ENCODE data around the gene MSI2. TPM values are rescaled to one million over a fixed set of nuclear protein-coding genes. Genes with fewer than 3 reads are reported as not detected.

Gene MSI2
- total RNA-seq, 3 donors from 2014 or later, result 13.4 to 89.1 (median 71.1) TPM

GRCh38 chr17:57560319-57560705 lies 304.0 kb downstream of the MSI2 start:
- TF ChIP-seq POLR2AphosphoS5 (IDR thresholded peaks at IDR 0.05), result no peak
- no peak for TF ChIP-seq POLR2A (IDR thresholded peaks at IDR 0.05)
- TF ChIP-seq, protein P1, sequence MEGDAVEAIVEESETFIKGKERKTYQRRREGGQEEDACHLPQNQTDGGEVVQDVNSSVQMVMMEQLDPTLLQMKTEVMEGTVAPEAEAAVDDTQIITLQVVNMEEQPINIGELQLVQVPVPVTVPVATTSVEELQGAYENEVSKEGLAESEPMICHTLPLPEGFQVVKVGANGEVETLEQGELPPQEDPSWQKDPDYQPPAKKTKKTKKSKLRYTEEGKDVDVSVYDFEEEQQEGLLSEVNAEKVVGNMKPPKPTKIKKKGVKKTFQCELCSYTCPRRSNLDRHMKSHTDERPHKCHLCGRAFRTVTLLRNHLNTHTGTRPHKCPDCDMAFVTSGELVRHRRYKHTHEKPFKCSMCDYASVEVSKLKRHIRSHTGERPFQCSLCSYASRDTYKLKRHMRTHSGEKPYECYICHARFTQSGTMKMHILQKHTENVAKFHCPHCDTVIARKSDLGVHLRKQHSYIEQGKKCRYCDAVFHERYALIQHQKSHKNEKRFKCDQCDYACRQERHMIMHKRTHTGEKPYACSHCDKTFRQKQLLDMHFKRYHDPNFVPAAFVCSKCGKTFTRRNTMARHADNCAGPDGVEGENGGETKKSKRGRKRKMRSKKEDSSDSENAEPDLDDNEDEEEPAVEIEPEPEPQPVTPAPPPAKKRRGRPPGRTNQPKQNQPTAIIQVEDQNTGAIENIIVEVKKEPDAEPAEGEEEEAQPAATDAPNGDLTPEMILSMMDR (IDR thresholded peaks at IDR 0.05), result no peak
- Histone ChIP-seq H3K4me3 (no peak overlapping the region), H3K36me3 (no peaks in the 10 kb centered on the region), H3K27me3 (no peaks in the 10 kb centered on the region), H3K4me1 (no peaks in the 10 kb centered on the region), H3K27ac (no peak overlapping the region), H3K9me3 (no peaks in the 10 kb centered on the region)
- intact Hi-C loops (cut with DNase I; ENCODE audit: low total_unique reads), result no loop called here
- DNase-seq (ENCODE audit: low spot score in 2 of 2), result no peak

- Histone ChIP-seq H3K4me1 (no peaks in the 10 kb centered on the region), H3K27ac (no peak overlapping the region), H3K9me3 (no peaks in the 10 kb centered on the region), H3K36me3 (no peaks in the 10 kb centered on the region), H3K4me3 (no peak overlapping the region), H3K27me3 (no peaks in the 10 kb centered on the region)
- no peak for DNase-seq (ENCODE audit: low spot score in 2 of 2)
- TF ChIP-seq, protein P1 (IDR thresholded peaks at IDR 0.05), result no peak
- TF ChIP-seq POLR2A (IDR thresholded peaks at IDR 0.05) (no peak), POLR2AphosphoS5 (IDR thresholded peaks at IDR 0.05) (no peak)
- intact Hi-C loops (cut with DNase I; ENCODE audit: low total_unique reads), result loop anchor here (1.0 kb wide), 1 partner anchor 25 kb away; no protein-coding TSS in a partner anchor
Observed at GRCh38 chr17:57561072-57561861, 304.9 kb downstream of the MSI2 start.

- intact Hi-C loops (cut with DNase I; ENCODE audit: low total_unique reads), result no loop called here
- Histone ChIP-seq H3K36me3 (no peaks in the 10 kb centered on the region), H3K9me3 (no peaks in the 10 kb centered on the region), H3K4me1 (no peaks in the 10 kb centered on the region), H3K4me3 (no peak overlapping the region), H3K27ac (no peak overlapping the region), H3K27me3 (no peaks in the 10 kb centered on the region)
- DNase-seq (ENCODE audit: low spot score in 2 of 2), result no peak
- TF ChIP-seq POLR2AphosphoS5 (IDR thresholded peaks at IDR 0.05) (no peak), POLR2A (IDR thresholded peaks at IDR 0.05) (no peak)
- TF ChIP-seq, protein P1 (IDR thresholded peaks at IDR 0.05), result no peak
Observed at GRCh38 chr17:57562184-57562698, 305.9 kb downstream of the MSI2 start.

DNA sequence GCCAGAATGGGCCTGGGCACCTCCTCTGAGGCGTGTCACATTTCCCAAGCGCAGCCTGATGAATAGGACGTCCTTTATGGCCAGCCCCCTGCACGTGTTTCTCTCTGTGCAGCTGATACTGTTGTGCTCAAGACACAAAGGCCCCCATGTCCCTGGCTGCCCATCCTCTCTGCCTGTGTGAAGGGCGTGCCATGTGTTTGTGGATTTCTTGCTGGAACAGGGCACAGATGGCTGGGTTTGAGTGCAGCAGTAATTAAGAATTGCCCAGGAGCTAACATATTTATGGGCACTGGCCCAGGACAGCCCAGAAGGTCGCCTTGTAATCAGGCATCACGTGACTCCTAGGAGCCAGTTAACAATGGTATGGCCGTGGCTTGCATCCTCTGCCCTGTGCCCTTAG lies 307.6 kb downstream of the MSI2 start:
- no peak for DNase-seq (ENCODE audit: low spot score in 2 of 2)
- intact Hi-C loops (cut with DNase I; ENCODE audit: low total_unique reads), result no loop called here
- Histone ChIP-seq H3K4me1 (no peaks in the 10 kb centered on the region), H3K27me3 (no peaks in the 10 kb centered on the region), H3K9me3 (no peaks in the 10 kb centered on the region), H3K27ac (no peak overlapping the region), H3K36me3 (no peaks in the 10 kb centered on the region), H3K4me3 (no peak overlapping the region)
- TF ChIP-seq, protein P1 (IDR thresholded peaks at IDR 0.05), result no peak
- TF ChIP-seq POLR2AphosphoS5 (IDR thresholded peaks at IDR 0.05) (no peak), POLR2A (IDR thresholded peaks at IDR 0.05) (no peak)

DNA sequence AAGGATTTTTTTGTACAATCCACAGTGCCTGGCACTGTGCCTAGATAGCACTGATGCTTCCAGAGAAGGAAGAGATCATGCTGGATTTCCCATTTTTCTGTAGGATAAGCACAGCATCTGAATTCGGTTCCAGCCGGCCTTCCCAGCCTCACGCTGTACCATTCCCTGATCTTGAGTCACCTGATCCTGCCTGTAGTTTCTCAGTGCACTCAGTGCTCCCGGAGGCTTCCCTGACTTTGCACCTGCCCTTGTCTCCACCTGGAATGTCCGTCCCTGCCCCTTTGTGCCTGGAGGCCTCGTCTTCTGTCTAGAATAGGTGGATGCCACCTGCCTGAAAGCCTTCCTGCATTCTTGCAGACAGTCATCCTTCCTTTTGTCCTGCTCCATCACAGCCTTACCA lies 308.9 kb downstream of the MSI2 start:
- H3K27me3 ChIP-seq, result no peaks in the 10 kb centered on the region
- DNase-seq (ENCODE audit: low spot score in 2 of 2), result no peak
- no peaks in the 10 kb centered on the region for H3K36me3 ChIP-seq
- no peaks in the 10 kb centered on the region for H3K4me1 ChIP-seq
- no peaks in the 10 kb centered on the region for H3K9me3 ChIP-seq
- no peak overlapping the region for H3K27ac ChIP-seq
- intact Hi-C loops (cut with DNase I; ENCODE audit: low total_unique reads), result no loop called here
- TF ChIP-seq, protein P1 (IDR thresholded peaks at IDR 0.05), result no peak
- no peak for TF ChIP-seq POLR2A (IDR thresholded peaks at IDR 0.05)
- TF ChIP-seq POLR2AphosphoS5 (IDR thresholded peaks at IDR 0.05), result no peak
- H3K4me3 ChIP-seq, result no peak overlapping the region
